H1 (cell line): ENCODE measurements around the gene GALNT11. TPM values are rescaled to one million over a fixed set of nuclear protein-coding genes. Genes with fewer than 3 reads are reported as not detected.
A peak's percentile ranks its signal among the peaks of the same experiment; 100 is the strongest.

Source experiments
- CTCF ChIA-PET: fragments of 300-600 bp; sonication (Branson Sonifier 250); formaldehyde crosslinking; loops from one replicate; lab custom pipeline; 2021; ENCODE audit not compliant: partially characterized antibody; lab: Charles Lee
- POLR2A ChIA-PET: fragments of 300-600 bp; sonication (Branson Sonifier 250); formaldehyde crosslinking; loops from one replicate; lab custom pipeline; 2021; ENCODE audit warnings: inconsistent platforms; ENCODE audit not compliant: partially characterized antibody; lab: Charles Lee
- DNase-seq, 2 experiments: peaks; one replicate each; pipeline versions ENCODE4 v3.0.0 to v3.0.0-alpha.2; 2010 to 2022; ENCODE audit warnings: low spot score in 2 of 2, low read depth in 1 of 2, mixed read lengths in 1 of 2
- FAIRE-seq: peaks from 2 replicates; lab custom pipeline; 2011; peaks lifted over from hg19 to GRCh38; lab: Jason Lieb, UNC
- H2AFZ ChIP-seq: 2 replicates; pipeline ENCODE4 v1.8.1; 2012; ENCODE audit warnings: low read length, inconsistent platforms
- H2AK5ac ChIP-seq: 2 replicates; pipeline ENCODE4 v1.6.1; 2013; ENCODE audit warnings: low read depth, low read length
- H2BK120ac ChIP-seq: replicated peaks from 2 replicates; pipeline ENCODE3; 2013; ENCODE audit warnings: low read depth, low read length, inconsistent platforms
- H2BK12ac ChIP-seq: 2 replicates; pipeline ENCODE4 v1.6.1; 2013; ENCODE audit warnings: low read depth, low read length
- H2BK15ac ChIP-seq: 2 replicates; pipeline ENCODE4 v1.6.1; 2013; ENCODE audit warnings: low read length
- H2BK20ac ChIP-seq: 2 replicates; pipeline ENCODE4 v1.6.1; 2013; ENCODE audit warnings: low read length
- H2BK5ac ChIP-seq: 2 replicates; pipeline ENCODE4 v1.6.1; 2013; ENCODE audit warnings: low read depth, low read length
- H3K14ac ChIP-seq: 2 replicates; pipeline ENCODE4 v1.6.1; 2013; ENCODE audit warnings: inconsistent platforms; ENCODE audit not compliant: insufficient read length
- H3K18ac ChIP-seq: 2 replicates; pipeline ENCODE4 v1.6.1; 2013; ENCODE audit warnings: low read length; ENCODE audit errors: extremely low read depth
- H3K23ac ChIP-seq: 2 replicates; pipeline ENCODE4 v1.6.1; 2013; ENCODE audit warnings: inconsistent platforms; ENCODE audit not compliant: insufficient read length
- H3K23me2 ChIP-seq: 2 replicates; pipeline ENCODE4 v1.6.1; 2013; ENCODE audit warnings: low read depth, low read length
- H3K27ac ChIP-seq: 2 replicates; pipeline ENCODE4 v1.6.1; 2011; ENCODE audit warnings: low read depth, low read length, inconsistent platforms
- H3K27me3 ChIP-seq, 4 experiments: replicated peaks in 1 of 4; 1 replicate in 1 of 4; 2 replicates in 3 of 4; pipeline versions ENCODE4 v1.6.1 to v1.8.1; 2011 to 2013; ENCODE audit warnings: low read length in 3 of 4, mild to moderate bottlenecking in 3 of 4, inconsistent platforms in 2 of 4, mixed read lengths in 2 of 4, moderate library complexity in 1 of 4; ENCODE audit not compliant: control insufficient read depth in 3 of 4, insufficient read depth in 3 of 4; ENCODE audit errors: extremely low read depth in 1 of 4
- H3K36me3 ChIP-seq, 4 experiments: 2 replicates each; pipeline versions ENCODE4 v1.6.1 to v1.8.1; 2011 to 2013; ENCODE audit warnings: mild to moderate bottlenecking in 4 of 4, low read length in 3 of 4, moderate library complexity in 2 of 4, control low read depth in 1 of 4, inconsistent platforms in 1 of 4; ENCODE audit not compliant: insufficient read depth in 4 of 4, control insufficient read depth in 2 of 4
- H3K4ac ChIP-seq: replicated peaks from 2 replicates; pipeline ENCODE3; 2013; ENCODE audit warnings: low read length, low read depth, mixed read lengths, inconsistent platforms; ENCODE audit not compliant: insufficient read length
- H3K4me1 ChIP-seq, 4 experiments: replicated peaks in 1 of 4; 1 replicate in 1 of 4; 2 replicates in 3 of 4; pipeline versions ENCODE4 v1.6.1 to v1.8.1; 2011 to 2013; ENCODE audit warnings: low read length in 3 of 4, inconsistent platforms in 2 of 4, mixed read lengths in 1 of 4; ENCODE audit not compliant: insufficient read depth in 4 of 4, control insufficient read depth in 3 of 4
- H3K4me2 ChIP-seq, 2 experiments: 2 replicates each; pipeline versions ENCODE4 v1.6.1 to v1.8.1; 2011 to 2013; ENCODE audit warnings: low read depth in 2 of 2, low read length in 2 of 2, control low read depth in 1 of 2, inconsistent platforms in 1 of 2, mild to moderate bottlenecking in 1 of 2; ENCODE audit not compliant: insufficient read depth in 1 of 2
- H3K4me3 ChIP-seq, 4 experiments: fragments of 200-600, 300-600 bp in 1 of 4; sonication (generic), shearing (Covaris generic), sonication (Bioruptor Twin) in 1 of 4; 2 replicates each; pipeline versions ENCODE4 v1.5.1 to v1.8.1; 2011 to 2016; ENCODE audit warnings: low read length in 4 of 4, low read depth in 3 of 4, control low read depth in 2 of 4, inconsistent platforms in 2 of 4, mild to moderate bottlenecking in 2 of 4, mixed read lengths in 1 of 4, moderate library complexity in 1 of 4; ENCODE audit not compliant: insufficient read depth in 2 of 4; ENCODE audit errors: extremely low read depth in 1 of 4
- H3K56ac ChIP-seq: replicated peaks from 2 replicates; pipeline ENCODE3; 2013; ENCODE audit warnings: low read depth, mild to moderate bottlenecking, mixed read lengths, low read length, inconsistent platforms; ENCODE audit not compliant: insufficient read length
- H3K79me1 ChIP-seq: 2 replicates; pipeline ENCODE4 v1.6.1; 2013; ENCODE audit warnings: low read depth, low read length, control low read depth
- H3K79me2 ChIP-seq, 2 experiments: 2 replicates each; pipeline versions ENCODE4 v1.6.1 to v1.8.1; 2012 to 2013; ENCODE audit warnings: low read length in 2 of 2, mild to moderate bottlenecking in 2 of 2, inconsistent platforms in 1 of 2; ENCODE audit not compliant: insufficient read depth in 2 of 2, control insufficient read depth in 1 of 2
- H3K9ac ChIP-seq, 4 experiments: replicated peaks in 1 of 4; 1 replicate in 1 of 4; 2 replicates in 3 of 4; pipeline versions ENCODE4 v1.6.1 to v1.8.1; 2011 to 2013; ENCODE audit warnings: low read depth in 3 of 4, low read length in 3 of 4, control low read depth in 2 of 4, mild to moderate bottlenecking in 2 of 4, moderate library complexity in 2 of 4, inconsistent platforms in 1 of 4; ENCODE audit errors: extremely low read depth in 1 of 4
- H3K9me3 ChIP-seq, 2 experiments: 2 replicates each; pipeline versions ENCODE4 v1.6.1 to v1.8.1; 2012 to 2013; ENCODE audit warnings: mild to moderate bottlenecking in 2 of 2, moderate library complexity in 2 of 2, control low read depth in 1 of 2, inconsistent platforms in 1 of 2, low read depth in 1 of 2, low read length in 1 of 2, mixed read lengths in 1 of 2; ENCODE audit not compliant: insufficient read depth in 2 of 2
- H4K20me1 ChIP-seq, 2 experiments: replicated peaks in 1 of 2; 2 replicates each; pipeline versions ENCODE3 to v1.8.1; 2011 to 2013; ENCODE audit warnings: inconsistent platforms in 2 of 2, low read length in 2 of 2, mild to moderate bottlenecking in 1 of 2; ENCODE audit not compliant: insufficient read depth in 2 of 2, control insufficient read depth in 1 of 2
- H4K5ac ChIP-seq: 2 replicates; pipeline ENCODE4 v1.6.1; 2013; ENCODE audit warnings: low read length, low read depth, mixed read lengths, inconsistent platforms; ENCODE audit not compliant: insufficient read length
- H4K8ac ChIP-seq: 2 replicates; pipeline ENCODE4 v1.8.0; 2013; ENCODE audit warnings: mild to moderate bottlenecking, moderate library complexity, low read length, inconsistent platforms; ENCODE audit not compliant: insufficient read depth; ENCODE audit errors: extremely low read depth
- H4K91ac ChIP-seq: replicated peaks from 2 replicates; pipeline ENCODE3; 2013; ENCODE audit warnings: low read length, mixed read lengths, inconsistent platforms; ENCODE audit not compliant: insufficient read length
- CHD1 ChIP-seq: IDR thresholded peaks from 2 replicates; pipeline ENCODE4 v1.6.1; 2012; ENCODE audit warnings: low read depth, low read length, improper control_type of control experiment
- CTBP2 ChIP-seq: IDR thresholded peaks from 2 replicates; pipeline ENCODE4 v1.7.0; 2011; ENCODE audit warnings: borderline replicate concordance, mild to moderate bottlenecking, moderate library complexity, mixed read lengths, low read length; ENCODE audit not compliant: insufficient read depth, insufficient read length
- POLR2A ChIP-seq, 2 experiments: IDR thresholded peaks; 1 replicate in 1 of 2; 2 replicates in 1 of 2; pipeline ENCODE4 v1.6.1; 2011; ENCODE audit warnings: low read depth in 2 of 2, low read length in 2 of 2, mild to moderate bottlenecking in 2 of 2; ENCODE audit errors: control extremely low read depth in 1 of 2
- YY1 ChIP-seq: IDR thresholded peaks from 2 replicates; pipeline ENCODE4 v1.6.1; 2011; ENCODE audit warnings: low read depth, mild to moderate bottlenecking, low read length
- WGBS, 2 experiments: shearing (Covaris generic) in 1 of 2; methylation state at CpG; one replicate each; pipeline versions ENCODE4 v1.1.6 to v1.1.7; 2013 to 2015; ENCODE audit warnings: low lambda C conversion rate in 2 of 2, mixed read lengths in 2 of 2, inconsistent platforms in 1 of 2, low coverage in 1 of 2, missing lambda C conversion rate in 1 of 2; ENCODE audit not compliant: insufficient replicate concordance in 2 of 2, insufficient coverage in 1 of 2, insufficient read length in 1 of 2; ENCODE audit errors: extremely low coverage in 1 of 2, missing lambda C conversion rate in 1 of 2; 5-methylcytosine and 5-hydroxymethylcytosine counted together
- polyA plus RNA-seq, 7 experiments: library from polyadenylated mRNA; depleted of rRNA in 3 of 7; stranded (reverse) in 5 of 7; unstranded in 2 of 7; fragments of >200 nt in 5 of 7; fragments of 200-250 nt in 2 of 7; gene quantifications; 1 replicate in 5 of 7; 2 replicates in 1 of 7; 4 replicates in 1 of 7; pipeline versions ENCODE4 v1.2.1 to v1.2.3, GENCODE V29; 2011 to 2013; ENCODE audit warnings: missing spikeins in 2 of 7, mixed read lengths in 2 of 7
- total RNA-seq: library from RNA; stranded (reverse); fragmentation: NEBNext Ultra II Directional; extraction: Animal tissue kit (Norgen Biotek cat#: 25700); gene quantifications from 2 replicates; pipeline ENCODE4 v1.2.1, GENCODE V29; 2021
- TF ChIP-seq, protein P1 (sequence below): IDR thresholded peaks from 2 replicates; pipeline ENCODE4 v1.6.1; 2012; ENCODE audit warnings: low read length, inconsistent platforms
- TF ChIP-seq, protein P2 (sequence below): IDR thresholded peaks from 2 replicates; pipeline ENCODE4 v1.6.1; 2011; ENCODE audit warnings: low read depth, mild to moderate bottlenecking, low read length; ENCODE audit not compliant: insufficient read depth

The GALNT11 gene
- total and polyA plus RNA-seq, 2 of the 8 experiments (the other 6 are each of a cell fraction or from before 2014, with no cell fraction given), result 20.5 to 23.2 TPM

DNA sequence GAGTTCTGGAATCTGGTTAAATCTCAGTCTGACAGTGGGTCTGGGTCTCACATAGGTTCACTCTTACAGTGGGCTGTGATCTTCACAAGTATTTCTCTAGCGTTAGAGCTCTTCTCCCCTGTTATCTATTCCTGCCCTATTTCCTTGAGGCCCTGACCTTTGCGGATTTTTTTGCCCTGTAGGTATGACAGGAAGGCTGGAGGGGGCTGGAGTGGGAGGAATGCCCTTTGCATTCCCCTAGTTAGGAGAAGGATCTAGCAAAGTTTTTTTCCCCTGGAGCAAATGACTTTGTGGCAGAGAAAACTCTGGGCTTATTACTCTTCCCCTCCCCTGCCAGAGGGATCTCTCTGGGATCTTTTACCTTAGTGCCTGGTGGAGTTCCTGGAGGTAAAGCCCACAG lies 49.2 kb downstream of the GALNT11 start:
- Histone ChIP-seq H3K79me1 (no peaks in the 10 kb centered on the region), H2BK5ac (peak overlapping the region; percentile 40; the same call in 1 of the 2 replicates), H2BK15ac (no peak overlapping the region), H3K9ac (no peak overlapping the region), H3K79me2 (peaks cover 0 to 6% of the 10 kb centered on the region in 2 experiments; a peak in 1 of 4 replicates), H2BK20ac (no peak overlapping the region), H4K91ac (peak overlapping the region; percentile 16), H3K4me1 (peaks cover 1 to 23% (median 17%) of the 10 kb centered on the region in 4 experiments; a peak in 6 of 7 replicates), H2AFZ (no peak overlapping the region), H2BK12ac (peak overlapping the region; percentile 44; the same call in 1 of the 2 replicates), H3K56ac (no peak overlapping the region), H2BK120ac (no peak overlapping the region), H3K9me3 (peaks cover 6 to 7% of the 10 kb centered on the region in 2 experiments; a peak in 2 of 4 replicates), H3K23me2 (no peaks in the 10 kb centered on the region), H3K4ac (no peak overlapping the region), H4K20me1 (no peaks in the 10 kb centered on the region), H3K18ac (no peak overlapping the region), H3K36me3 (peaks cover 0 to 3% (median 1%) of the 10 kb centered on the region in 4 experiments; a peak in 1 of 8 replicates), H3K23ac (no peak overlapping the region), H4K5ac (no peak overlapping the region), H4K8ac (no peak overlapping the region), H3K14ac (no peak overlapping the region), H3K27ac (no peak overlapping the region), H3K27me3 (no peaks in the 10 kb centered on the region), H3K4me3 (no peak overlapping the region), H2AK5ac (no peak overlapping the region), H3K4me2 (no peak overlapping the region)
- WGBS, 2 experiments, result 70% methylated on average over 2 of the region's 2 CpGs; no CpG with 5 or more reads in 1 of the 2 experiments
- DNase-seq, result no peak
- ChIA-PET POLR2A (interaction anchor here (0.9 kb wide), 1 partner anchor 9 kb away, joined by 3 read pairs; no protein-coding TSS in a partner anchor), CTCF (interaction anchor here (0.6 to 2.5 kb wide), 10 partner anchors 9 to 192 kb away, joined by 3 to 8 read pairs (median 4); no protein-coding TSS in a partner anchor)
- FAIRE-seq, result no peak
- TF ChIP-seq, protein P1, sequence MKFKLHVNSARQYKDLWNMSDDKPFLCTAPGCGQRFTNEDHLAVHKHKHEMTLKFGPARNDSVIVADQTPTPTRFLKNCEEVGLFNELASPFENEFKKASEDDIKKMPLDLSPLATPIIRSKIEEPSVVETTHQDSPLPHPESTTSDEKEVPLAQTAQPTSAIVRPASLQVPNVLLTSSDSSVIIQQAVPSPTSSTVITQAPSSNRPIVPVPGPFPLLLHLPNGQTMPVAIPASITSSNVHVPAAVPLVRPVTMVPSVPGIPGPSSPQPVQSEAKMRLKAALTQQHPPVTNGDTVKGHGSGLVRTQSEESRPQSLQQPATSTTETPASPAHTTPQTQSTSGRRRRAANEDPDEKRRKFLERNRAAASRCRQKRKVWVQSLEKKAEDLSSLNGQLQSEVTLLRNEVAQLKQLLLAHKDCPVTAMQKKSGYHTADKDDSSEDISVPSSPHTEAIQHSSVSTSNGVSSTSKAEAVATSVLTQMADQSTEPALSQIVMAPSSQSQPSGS, result no peak
- TF ChIP-seq, protein P2, sequence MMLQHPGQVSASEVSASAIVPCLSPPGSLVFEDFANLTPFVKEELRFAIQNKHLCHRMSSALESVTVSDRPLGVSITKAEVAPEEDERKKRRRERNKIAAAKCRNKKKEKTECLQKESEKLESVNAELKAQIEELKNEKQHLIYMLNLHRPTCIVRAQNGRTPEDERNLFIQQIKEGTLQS, result no peak
- TF ChIP-seq POLR2A (IDR thresholded peaks at IDR 0.05; ENCODE audit: control extremely low read depth in 1 of 2, low read depth in 2 of 2, low read length in 2 of 2), result no peak
- TF ChIP-seq CTBP2, result no peak
- TF ChIP-seq CHD1, result no peak
- TF ChIP-seq YY1, result no peak
